Kidney epithelial cell (primary cell): ENCODE data around the gene ACTMAP. TPM values are rescaled to one million over a fixed set of nuclear protein-coding genes. Genes with fewer than 3 reads are reported as not detected.

Experiments
- DNase-seq: peaks from one replicate; pipeline ENCODE4 v3.0.0-alpha.2; 2010; ENCODE audit warnings: low read depth
- H3K27me3 ChIP-seq: 2 replicates; pipeline ENCODE4 v1.6.0; 2011; ENCODE audit warnings: low read length; ENCODE audit not compliant: control insufficient read depth, insufficient read depth
- H3K36me3 ChIP-seq: 2 replicates; pipeline ENCODE4 v1.5.1; 2011; ENCODE audit warnings: low read length; ENCODE audit not compliant: control insufficient read depth, insufficient read depth
- H3K4me3 ChIP-seq: 2 replicates; pipeline ENCODE4 v1.5.1; 2011; ENCODE audit warnings: low read depth, mild to moderate bottlenecking, control low read depth, low read length
- CTCF ChIP-seq: IDR thresholded peaks from 2 replicates; pipeline ENCODE4 v1.5.1; 2011; ENCODE audit warnings: mild to moderate bottlenecking, moderate library complexity, low read length, control low read depth, inconsistent platforms; ENCODE audit not compliant: insufficient read depth, poor library complexity, severe bottlenecking
- total RNA-seq: library from RNA; depleted of rRNA; stranded (reverse); fragments of >200 nt; gene quantifications from 2 replicates; pipeline ENCODE4 v1.2.3, GENCODE V29; 2015

Gene ACTMAP
- total RNA-seq, 1 donor from 2014 or later, result 7.2 TPM

DNA sequence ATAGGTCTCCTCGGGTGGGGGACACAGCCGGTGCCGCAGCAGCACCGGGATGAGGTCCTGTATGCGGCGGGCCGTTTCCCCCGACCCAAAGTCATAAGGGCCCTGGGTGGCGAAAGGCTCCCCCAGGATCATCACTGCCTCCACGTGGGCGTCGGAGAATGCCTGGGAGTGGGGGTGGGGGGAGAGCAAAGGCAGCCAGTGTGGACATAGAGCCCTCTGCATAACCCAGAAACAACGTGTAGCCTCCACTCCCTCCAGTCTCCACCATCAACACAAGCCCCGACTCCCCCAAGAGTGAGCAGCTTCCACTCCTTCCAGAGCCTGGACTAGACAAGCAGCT, 58.1 kb downstream of the ACTMAP start:
- Histone ChIP-seq H3K27me3 (no peaks in the 10 kb centered on the region), H3K4me3 (no peak overlapping the region), H3K36me3 (peaks cover 1% of the 10 kb centered on the region)
- DNase-seq, result no peak
- no peak for TF ChIP-seq CTCF

GRCh38 chr19:40691421-40692211, 58.7 kb downstream of the ACTMAP start:
- DNase-seq, result no peak
- peaks cover 1% of the 10 kb centered on the region for H3K36me3 ChIP-seq
- no peak for TF ChIP-seq CTCF
- H3K4me3 ChIP-seq, result no peak overlapping the region
- no peaks in the 10 kb centered on the region for H3K27me3 ChIP-seq

Other genes with a start within 250 kb of the ACTMAP start
- gene SHKBP1, start 173.6 kb downstream of the ACTMAP start, total RNA-seq, result 105 and 142 TPM in 2 replicates
- 89.3 and 98.3 TPM in 2 replicates for gene LTBP4, start 149.1 kb downstream of the ACTMAP start, total RNA-seq
- 12.6 and 20.0 TPM in 2 replicates for gene NUMBL, start 59.8 kb downstream of the ACTMAP start, total RNA-seq
- gene COQ8B, start 33.6 kb downstream of the ACTMAP start, total RNA-seq, result 20.0 and 30.4 TPM in 2 replicates
- gene ITPKC, start 33.4 kb downstream of the ACTMAP start, total RNA-seq, result 25.8 and 40.2 TPM in 2 replicates
- gene SNRPA, start 726 bp upstream of the ACTMAP start, total RNA-seq, result 84.4 and 110 TPM in 2 replicates
- gene MIA, start 25.0 kb upstream of the ACTMAP start, total RNA-seq, result not detected in 2 replicates
- 23.0 and 35.3 TPM in 2 replicates for gene RAB4B, start 27.8 kb upstream of the ACTMAP start, total RNA-seq
- gene EGLN2, start 48.7 kb upstream of the ACTMAP start, total RNA-seq, result 99.9 and 102 TPM in 2 replicates
- not detected in 2 replicates for gene CYP2A6, start 100.0 kb upstream of the ACTMAP start, total RNA-seq
- gene CYP2A7, start 131.8 kb upstream of the ACTMAP start, total RNA-seq, result not detected in 2 replicates
- 0.13 TPM in 1 of 2 replicates, not detected in the other for gene CYP2B6, start 240.8 kb upstream of the ACTMAP start, total RNA-seq